ENCODE measurements around the gene MED9.

GRCh38 chr17:17508019-17508535, 31.3 kb downstream of the MED9 start:
- TF ChIP-seq CTCF (IDR thresholded peaks at IDR 0.05), result no peak
- TF ChIP-seq ZFX (IDR thresholded peaks at IDR 0.05; ENCODE audit: borderline replicate concordance), result no peak
